ENCODE results near the gene DOC2A.
A peak's percentile ranks its signal among the peaks of the same experiment; 100 is the strongest.
"Not testable (repeated sequence)": the region's sequence is repeated elsewhere in the genome, so short reads cannot be mapped to it uniquely, and the experiment has no call there.

Gene DOC2A

GRCh38 chr16:29972992-29973383, 37.8 kb downstream of the DOC2A start:
- DNase-seq (ENCODE audit: low read depth), result no peak

- no peak for DNase-seq (ENCODE audit: low read depth)
Measured at GRCh38 chr16:29972500-29972899, 38.3 kb downstream of the DOC2A start.

- DNase-seq (ENCODE audit: low read depth), result no peak
Measured at GRCh38 chr16:29971304-29971703, 39.5 kb downstream of the DOC2A start.

GRCh38 chr16:29968205-29968604, 42.6 kb downstream of the DOC2A start:
- DNase-seq (ENCODE audit: low read depth), result no peak

- no peak for DNase-seq (ENCODE audit: low read depth)
Measured at GRCh38 chr16:29963021-29963743, 47.6 kb downstream of the DOC2A start.

- peak; percentile 62 for DNase-seq (ENCODE audit: low read depth)
Measured at GRCh38 chr16:29962344-29962994, 48.4 kb downstream of the DOC2A start.

GRCh38 chr16:29961479-29962343, 49.1 kb downstream of the DOC2A start, which contains the start of gene TMEM219:
TSS of gene TMEM219 (plus strand) at chr16:29962079. CDS start at chr16:29963144, 1,065 bp downstream.
- peak; percentile 92 for DNase-seq (ENCODE audit: low read depth)

GRCh38 chr16:29961127-29961478, 49.7 kb downstream of the DOC2A start:
- no peak for DNase-seq (ENCODE audit: low read depth)

GRCh38 chr16:29959821-29960220, 51.0 kb downstream of the DOC2A start:
- not testable (repeated sequence) for DNase-seq (ENCODE audit: low read depth)

- no peak for DNase-seq (ENCODE audit: low read depth)
Measured at GRCh38 chr16:29959293-29959692, 51.5 kb downstream of the DOC2A start.

- DNase-seq (ENCODE audit: low read depth), result no peak
Measured at GRCh38 chr16:29958756-29959155, 52.1 kb downstream of the DOC2A start.

Measured in EH (cell line).